NCI-H1436 (cell line): ENCODE data around the gene FAM236B.
"Not testable (repeated sequence)": the region's sequence is repeated elsewhere in the genome, so short reads cannot be mapped to it uniquely, and the experiment has no call there.

Experiments
- DNase-seq: peaks from one replicate; lab custom pipeline; 2025; lab: John Stamatoyannopoulos, UW

The FAM236B gene

DNA sequence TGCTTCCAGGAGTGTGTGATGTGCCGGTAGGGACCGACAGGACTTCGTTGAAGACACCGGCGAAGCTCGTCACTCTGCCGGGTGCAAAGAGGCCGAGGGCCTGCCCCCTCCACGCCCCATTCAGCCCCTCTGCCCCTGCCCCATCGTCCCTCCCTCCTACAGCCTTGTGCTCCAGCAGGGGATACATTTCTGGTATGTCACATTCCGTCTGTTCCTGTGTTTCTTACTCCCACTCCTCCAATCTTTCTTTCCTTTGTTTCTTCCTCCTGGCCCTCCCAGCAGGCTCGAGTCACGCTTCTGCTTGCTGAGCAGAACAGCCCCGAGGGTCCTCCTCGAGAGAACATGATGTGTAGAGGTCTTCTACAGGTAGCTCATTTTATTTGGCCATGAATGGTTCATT lies at the start of gene FAM236B:
Gene FAM236B (minus strand): TSS at position 101 of the 400 bp plus-strand sequence. CDS start 100 bp downstream, at position 1.
- DNase-seq = not testable (repeated sequence)

DNA sequence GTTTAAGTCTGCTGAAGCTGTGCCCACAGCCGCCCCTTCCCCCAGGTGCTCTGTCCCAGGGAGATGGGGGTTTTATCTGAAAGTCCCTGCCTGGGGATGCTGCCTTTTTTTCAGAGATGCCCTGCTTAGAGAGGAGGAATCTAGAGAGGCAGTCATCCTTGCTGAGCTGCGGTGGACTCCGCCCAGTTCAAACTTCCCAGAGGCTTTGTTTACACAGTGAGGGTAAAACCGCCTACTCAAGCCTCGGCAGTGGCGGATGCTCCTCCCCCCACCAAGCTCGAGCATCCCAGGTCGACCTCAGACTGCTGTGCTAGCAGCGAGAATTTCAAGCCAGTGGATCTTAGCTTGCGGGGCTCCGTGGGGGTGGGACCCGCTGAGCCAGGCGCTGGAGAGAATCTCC lies 48.2 kb upstream of the FAM236B start:
- not testable (repeated sequence) for DNase-seq

DNA sequence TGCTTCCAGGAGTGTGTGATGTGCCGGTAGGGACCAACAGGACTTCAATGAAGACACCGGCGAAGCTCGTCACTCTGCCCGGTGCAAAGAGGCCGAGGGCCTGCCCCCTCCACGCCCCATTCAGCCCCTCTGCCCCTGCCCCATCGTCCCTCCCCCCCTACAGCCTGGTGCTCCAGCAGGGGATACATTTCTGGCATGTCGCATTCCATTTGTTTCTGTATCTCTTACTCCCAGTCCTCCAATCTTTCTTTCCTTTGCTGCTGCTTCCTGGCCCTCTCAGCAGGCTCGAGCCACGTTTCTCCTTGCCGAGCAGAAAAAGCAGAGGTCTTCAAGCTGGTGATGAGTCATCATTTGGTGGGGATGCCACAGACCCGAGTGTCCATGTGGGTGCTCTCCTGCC lies 25.6 kb upstream of the FAM236B start, which contains the start of gene FAM236D:
Gene FAM236D (minus strand): TSS at position 101 of the 400 bp plus-strand sequence. CDS start 100 bp downstream, at position 1.
- not testable (repeated sequence) for DNase-seq

DNA sequence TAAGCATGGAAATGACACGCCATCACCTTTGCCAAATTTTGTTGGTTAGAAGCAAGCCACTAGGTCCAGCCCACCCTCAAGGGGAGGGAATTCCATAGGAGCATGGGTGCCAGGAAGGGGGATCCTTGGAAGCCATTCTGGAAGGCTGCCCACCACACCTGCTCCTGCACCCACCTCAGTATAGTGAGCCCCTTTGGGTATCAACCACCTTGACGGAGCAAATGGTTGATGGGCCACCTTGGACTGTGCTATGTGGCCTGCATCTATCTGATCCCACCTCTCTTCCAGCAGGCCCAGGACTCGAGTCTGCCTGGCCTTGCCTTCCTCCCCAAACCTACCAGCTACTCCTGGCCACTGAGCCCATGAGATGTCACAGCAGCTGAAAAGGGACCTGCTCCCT lies 7.9 kb upstream of the FAM236B start:
- not testable (repeated sequence) for DNase-seq

DNA sequence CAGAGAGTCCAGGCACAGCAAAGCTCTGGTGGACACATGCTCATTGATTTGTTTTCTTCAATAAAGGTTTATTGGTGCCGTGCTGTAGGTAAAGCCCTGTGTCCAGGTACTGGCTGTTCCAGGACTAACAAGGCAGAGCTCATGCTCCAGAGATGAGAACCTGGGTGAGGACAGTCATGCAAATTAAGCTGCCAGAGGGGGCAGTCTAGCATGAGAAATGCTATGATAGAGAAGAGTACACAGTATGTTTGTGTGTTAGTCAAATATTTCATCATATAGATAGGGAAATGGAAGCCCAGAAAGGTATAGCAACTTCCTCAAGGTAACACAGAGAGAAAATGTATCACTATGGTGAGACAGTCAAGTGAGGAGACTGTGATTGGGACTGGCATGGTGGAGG lies 5.7 kb upstream of the FAM236B start:
- DNase-seq = not testable (repeated sequence)

DNA sequence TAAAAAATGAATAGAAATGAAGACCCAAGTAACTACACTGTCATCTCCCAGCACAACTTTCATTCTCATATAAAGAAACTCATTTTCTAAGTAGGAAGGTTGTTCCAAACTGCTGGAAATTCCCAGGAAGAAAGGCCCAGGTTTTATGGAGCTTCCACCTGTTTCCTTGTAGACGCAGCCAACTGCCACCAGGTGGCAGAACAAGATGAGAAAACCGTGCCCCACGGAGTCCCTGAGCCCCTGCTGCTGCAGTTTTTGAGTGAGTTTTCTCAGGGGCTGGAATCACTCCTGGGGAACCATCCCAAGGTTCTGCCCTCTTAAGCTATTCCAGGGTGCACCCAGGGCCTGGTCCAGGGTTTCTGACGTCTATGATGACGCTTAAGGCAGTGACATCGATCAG lies 1.5 kb upstream of the FAM236B start:
- not testable (repeated sequence) for DNase-seq

DNA sequence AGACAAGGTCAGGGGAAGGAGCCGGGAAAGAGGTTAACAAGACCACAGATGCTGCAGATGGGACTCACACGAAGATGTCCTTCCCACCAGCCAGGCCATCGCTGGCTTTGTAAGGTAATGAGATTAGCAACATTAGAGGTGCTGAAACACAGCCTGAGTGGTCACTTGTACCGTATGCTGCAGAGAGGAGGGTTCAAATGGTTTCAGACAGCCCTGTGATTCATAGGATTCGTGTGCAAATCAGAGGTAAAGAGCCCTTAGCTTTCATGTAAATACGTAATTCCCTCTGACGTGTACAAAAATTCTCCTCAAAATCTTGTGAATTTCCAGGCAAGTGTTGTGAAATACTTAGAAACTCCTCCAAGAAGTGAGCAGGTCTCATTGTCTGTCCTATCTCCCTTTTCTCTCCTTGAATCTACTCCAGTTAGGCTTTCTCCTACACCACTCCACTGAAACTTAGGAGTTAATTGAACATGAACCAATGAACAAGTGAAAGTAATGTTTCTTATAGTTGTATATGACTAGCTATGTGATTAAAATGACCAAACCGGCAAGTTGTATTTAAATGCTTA lies 991 bp upstream of the FAM236B start:
- not testable (repeated sequence) for DNase-seq

DNA sequence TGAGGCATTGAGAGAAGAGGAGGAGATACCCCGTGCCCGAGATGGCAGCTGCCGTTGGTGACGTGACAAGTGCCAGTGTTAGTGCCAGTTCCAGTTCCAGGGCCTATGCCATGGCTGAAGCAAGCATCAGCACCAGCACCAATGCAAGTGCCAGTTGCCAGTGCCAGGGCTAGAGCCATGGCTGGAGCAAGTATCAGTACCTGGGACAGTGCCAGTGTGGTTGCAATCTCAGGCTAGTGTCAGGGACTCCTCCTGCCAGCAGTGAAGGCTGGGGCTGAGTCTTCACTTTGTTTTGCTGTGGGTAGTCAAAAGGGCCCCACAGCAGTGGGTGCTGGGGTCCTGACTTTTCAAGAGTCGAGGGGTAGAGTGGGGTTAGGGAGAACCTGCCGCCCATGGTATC lies 4.3 kb downstream of the FAM236B start:
- not testable (repeated sequence) for DNase-seq

DNA sequence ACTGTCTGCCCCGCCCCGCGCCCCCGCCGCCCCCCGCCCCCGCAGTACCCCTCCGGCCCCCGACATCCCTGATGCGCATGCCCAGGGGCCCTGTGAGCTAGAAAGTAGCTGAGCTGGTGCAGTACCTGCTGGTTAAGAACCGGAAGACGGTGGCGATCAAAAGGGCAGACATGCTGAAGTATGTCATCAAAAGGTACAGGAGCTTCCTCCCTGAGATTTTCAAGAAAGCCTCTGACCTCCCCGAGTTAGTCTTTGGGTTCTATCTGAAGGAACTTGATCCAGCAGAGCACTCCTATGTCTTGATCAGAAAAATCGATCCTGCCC lies 5.0 kb downstream of the FAM236B start:
- DNase-seq = not testable (repeated sequence)

DNA sequence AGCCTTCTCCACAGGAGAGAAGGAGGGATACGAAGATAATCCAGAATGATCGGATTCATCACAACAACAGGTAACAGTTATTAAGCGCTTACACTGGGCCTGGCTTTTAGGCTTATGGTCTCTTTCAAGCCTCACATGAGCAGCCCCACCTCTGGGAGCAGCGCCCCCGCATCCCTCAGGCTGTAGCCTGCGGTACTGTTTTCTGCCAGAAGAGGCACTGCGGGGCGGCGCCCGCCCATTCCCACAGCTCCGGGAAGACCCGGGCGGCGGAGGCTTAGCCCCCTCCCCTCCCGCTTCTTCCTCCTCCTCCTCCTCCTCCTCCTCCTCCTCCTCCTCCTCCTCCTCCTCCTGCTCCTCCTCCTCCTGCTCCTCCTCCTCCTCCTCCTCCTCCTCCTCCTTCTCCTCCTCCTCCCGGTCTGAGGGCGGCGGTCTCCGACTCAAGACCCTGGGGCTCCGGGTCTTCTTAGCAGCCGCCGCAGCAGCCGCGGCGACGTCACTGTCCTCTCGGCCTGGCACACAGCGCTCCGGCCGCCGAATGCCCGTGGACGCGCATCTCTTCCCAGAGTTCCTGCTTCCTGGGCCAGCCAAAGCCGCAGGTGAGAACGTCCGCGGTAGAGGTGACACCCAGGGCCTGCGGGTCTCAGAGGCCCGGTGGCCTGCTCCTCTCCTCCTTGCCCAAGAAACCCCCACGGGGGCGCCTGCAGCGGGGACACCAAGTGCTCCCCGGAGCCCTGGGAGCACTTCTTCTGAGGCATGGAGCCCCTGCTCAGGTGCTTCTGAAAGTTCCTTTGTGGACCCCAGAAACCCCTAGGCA lies 5.6 kb downstream of the FAM236B start, which contains the start of gene DMRTC1B:
Gene DMRTC1B (plus strand): TSS at position 238 of the 814 bp plus-strand sequence. CDS start 68,246 bp downstream, outside the sequence.
- not testable (repeated sequence) for DNase-seq

DNA sequence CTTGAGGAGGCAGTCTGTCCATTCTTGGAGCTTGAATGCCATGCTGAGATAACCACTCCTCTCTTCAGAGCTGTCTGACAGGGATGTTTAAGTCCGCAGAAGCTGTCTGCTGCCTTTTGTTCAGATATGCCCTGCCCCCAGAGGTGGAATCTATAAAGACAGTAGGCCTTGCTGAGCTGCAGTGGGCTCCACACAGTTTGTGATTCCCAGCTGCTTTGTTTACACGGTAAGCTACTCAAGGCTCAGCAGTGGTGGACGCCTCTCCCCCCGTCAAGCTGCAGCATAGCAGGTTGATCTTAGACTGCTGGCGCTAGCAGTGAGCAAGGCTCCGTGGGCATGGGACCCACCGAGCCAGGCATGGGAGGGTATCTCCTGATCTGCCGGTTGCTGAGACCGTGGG lies 22.0 kb downstream of the FAM236B start:
- DNase-seq = not testable (repeated sequence)

DNA sequence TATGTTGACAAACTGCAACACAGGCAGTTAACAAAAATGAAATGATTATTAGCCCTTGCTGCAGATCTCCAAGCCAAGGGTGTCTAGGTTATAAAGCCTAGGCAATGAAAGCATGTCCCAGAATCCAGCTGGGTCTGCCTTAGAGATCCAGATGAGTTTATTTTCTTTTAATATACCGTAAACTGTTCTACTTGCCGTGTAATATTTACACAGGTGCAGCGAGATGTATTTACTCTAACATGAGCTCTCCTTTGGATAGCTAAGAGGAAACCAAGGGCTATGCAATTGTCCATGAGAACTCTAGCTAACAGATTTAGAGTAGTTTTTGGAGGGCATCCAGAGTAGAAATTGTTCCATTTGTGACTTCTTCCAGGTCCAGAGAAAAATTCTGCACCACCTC lies 33.9 kb downstream of the FAM236B start:
- DNase-seq = not testable (repeated sequence)

DNA sequence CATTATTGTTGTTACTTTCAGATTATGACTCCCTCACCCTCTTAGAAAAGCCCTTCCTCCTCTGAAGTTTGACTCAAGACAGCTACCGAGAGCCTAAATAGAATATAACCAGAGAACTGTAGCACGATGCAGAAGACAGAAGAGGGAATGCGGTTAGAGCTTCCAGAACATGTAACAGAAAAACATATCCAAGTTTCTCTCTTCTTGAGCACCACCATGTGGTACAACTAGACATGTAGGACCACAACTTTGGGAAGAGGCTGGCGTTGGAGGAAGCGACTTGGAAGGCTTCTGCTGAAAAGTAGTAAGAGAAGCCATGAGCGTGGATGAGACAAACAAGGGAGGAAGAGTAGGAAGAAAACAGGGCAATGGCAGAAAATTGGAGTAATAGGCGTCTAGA lies 36.9 kb downstream of the FAM236B start:
- not testable (repeated sequence) for DNase-seq

DNA sequence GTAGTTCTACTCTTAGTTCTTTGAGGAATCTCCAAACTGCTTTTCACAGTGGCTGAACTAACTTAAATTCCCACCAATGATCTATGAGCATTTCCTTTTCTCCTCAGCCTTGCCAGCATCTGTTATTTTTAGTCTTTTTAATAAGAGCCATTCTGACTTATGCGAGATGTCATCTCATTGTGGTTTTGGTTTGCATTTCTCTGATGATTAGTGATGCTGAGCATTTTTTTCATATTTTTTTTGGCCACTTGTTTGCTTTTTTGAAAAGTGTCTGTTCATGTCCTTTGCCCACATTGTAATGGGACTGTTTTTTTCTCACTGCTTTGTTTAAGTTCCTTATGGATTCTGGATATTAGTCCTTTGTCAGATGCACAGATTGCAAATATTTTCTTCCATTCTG lies 46.9 kb downstream of the FAM236B start:
- no peak for DNase-seq

DNA sequence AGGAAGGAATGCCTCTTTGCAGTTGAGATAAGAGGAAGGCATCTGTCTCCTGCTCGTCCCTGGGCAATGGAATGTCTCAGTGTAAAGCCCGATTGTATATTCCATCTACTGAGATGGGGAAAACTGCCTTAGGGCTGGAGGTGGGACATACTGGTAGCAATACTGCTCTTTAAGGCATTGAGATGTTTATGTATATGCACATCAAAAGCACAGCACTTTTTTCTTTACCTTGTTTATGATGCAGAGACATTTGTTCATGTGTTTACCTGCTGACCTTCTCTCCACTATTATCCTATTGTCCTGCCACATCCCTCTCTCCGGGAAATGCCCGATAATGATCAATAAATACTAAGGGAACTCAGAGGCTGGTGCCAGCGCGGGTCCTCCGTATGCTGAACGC lies 48.8 kb downstream of the FAM236B start:
- not testable (repeated sequence) for DNase-seq
